Measurements from ENCODE around the gene SEC61A1.

SEC61A1 gene

DNA sequence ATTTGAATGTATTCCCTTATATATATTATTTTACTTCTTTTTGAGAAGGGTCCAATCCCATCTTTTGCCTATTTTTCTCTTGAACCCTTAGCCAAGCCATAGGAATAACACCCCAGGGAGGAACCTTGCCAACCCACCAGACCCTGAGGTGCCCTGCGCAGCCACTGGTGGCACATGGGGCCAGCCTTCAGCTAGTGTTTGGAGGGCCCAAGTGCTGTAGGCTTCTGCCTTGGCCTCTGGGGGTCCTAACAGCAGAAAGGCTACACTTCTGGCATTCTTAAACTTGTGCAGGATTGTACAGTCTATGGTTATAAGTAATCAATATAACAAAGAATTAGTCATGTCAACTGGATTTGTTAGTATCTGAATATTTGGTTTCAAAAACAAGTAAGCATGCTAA is 36.9 kb downstream of the SEC61A1 start:
- H3K27me3 ChIP-seq (ENCODE audit: insufficient read depth, low read length) = no peaks in the 10 kb centered on the region
- H3K4me3 ChIP-seq (ENCODE audit: low read length) = no peak overlapping the region
- no peaks in the 10 kb centered on the region for H3K4me1 ChIP-seq (ENCODE audit: insufficient read depth, low read length)
- no peaks in the 10 kb centered on the region for H3K9me3 ChIP-seq (ENCODE audit: low read length)
- H3K36me3 ChIP-seq (ENCODE audit: insufficient read depth, low read length) = peaks cover 45% of the 10 kb centered on the region
- H2AFZ ChIP-seq (ENCODE audit: low read depth, low read length) = no peak overlapping the region

DNA sequence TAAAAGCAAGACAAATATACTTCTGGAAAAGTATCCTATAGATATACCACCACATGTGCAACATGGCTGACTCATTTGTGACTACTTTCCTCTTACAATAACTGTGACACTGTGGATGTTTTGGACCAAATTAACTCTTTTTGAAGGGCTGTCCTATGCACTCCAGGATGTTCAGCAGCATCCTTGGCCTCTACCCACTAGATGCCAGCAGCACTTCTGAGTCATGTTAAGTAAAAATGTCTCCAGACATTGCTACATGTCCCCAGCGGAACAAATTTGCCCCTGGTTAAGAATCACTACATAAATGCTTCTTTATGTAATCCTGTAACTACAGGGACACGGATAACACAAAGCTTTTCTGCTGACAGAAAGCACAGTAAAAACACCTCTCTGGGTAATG is 39.3 kb downstream of the SEC61A1 start:
- H3K27me3 ChIP-seq (ENCODE audit: insufficient read depth, low read length) = no peaks in the 10 kb centered on the region
- H3K36me3 ChIP-seq (ENCODE audit: insufficient read depth, low read length) = peaks cover 38% of the 10 kb centered on the region
- H3K4me1 ChIP-seq (ENCODE audit: insufficient read depth, low read length) = no peaks in the 10 kb centered on the region
- H2AFZ ChIP-seq (ENCODE audit: low read depth, low read length) = no peak overlapping the region
- no peak overlapping the region for H3K4me3 ChIP-seq (ENCODE audit: low read length)
- no peaks in the 10 kb centered on the region for H3K9me3 ChIP-seq (ENCODE audit: low read length)

DNA sequence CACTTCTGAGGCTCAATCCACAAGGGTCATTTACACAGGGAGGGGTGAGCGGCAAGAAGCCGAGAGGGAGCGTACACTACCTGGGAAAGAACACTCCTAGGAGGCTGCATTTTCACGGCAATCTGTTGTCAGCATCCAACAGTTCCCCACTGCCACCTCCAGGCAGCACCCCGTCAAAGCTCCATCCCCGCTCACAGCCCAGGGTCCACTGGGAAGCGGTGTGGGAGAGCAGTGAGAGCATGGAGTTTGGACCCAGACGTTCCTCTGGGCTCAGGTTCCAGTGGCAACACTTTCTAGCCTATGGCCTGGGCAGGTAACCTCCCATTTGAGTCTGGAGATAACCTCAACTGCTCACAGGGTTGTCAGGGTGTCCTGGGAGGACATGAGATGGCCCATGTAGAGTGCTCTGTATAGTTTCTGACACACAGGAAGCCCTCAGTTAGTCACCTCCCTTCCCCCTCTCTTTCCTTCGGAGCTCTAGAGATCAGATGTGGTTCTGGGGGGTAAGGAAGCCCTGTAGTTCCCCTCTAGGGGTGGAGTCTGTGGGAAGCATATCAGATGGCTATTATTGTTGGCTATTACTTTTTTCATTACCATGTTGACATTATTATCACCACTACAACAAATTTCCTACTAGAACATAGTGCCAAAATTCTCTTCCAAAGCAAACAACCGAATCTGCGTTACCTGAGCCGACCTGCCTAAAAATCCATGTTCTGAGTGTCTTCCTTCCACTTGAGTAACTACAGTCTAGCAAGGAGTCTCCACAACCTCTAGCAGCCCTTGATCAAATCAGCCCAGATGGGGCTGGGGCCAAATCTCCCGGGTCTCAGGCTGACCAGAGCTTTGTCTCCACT is 42.3 kb downstream of the SEC61A1 start:
- Histone ChIP-seq H3K4me1 (ENCODE audit: insufficient read depth, low read length) (no peaks in the 10 kb centered on the region), H2AFZ (ENCODE audit: low read depth, low read length) (no peak overlapping the region), H3K4me3 (ENCODE audit: low read length) (no peak overlapping the region), H3K27me3 (ENCODE audit: insufficient read depth, low read length) (no peaks in the 10 kb centered on the region), H3K36me3 (ENCODE audit: insufficient read depth, low read length) (peaks cover 54% of the 10 kb centered on the region), H3K9me3 (ENCODE audit: low read length) (no peaks in the 10 kb centered on the region)

DNA sequence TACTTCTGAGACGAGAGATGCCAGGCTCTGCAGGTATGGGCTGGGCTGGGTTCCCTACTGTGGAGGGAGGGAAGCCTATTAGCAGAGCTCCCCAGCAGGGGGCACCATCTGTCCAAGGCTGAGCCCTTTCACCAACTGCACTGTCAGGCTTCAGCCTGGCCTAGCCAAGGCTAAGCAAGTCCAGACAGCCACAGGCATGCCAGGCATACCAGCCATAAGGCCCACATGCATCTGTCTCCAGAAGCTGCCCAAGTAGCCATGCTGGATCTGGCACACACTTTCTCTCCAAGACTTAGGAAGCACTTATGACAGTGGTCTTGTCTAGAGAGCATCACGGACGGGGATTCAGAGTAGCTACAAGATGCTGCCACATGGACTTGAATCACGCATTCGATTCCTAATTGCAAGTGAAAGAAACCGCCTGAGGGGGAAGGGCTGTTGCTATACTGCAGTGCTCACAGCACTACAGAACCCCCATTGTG is 43.0 kb downstream of the SEC61A1 start:
- Histone ChIP-seq H3K4me3 (ENCODE audit: low read length) (no peak overlapping the region), H2AFZ (ENCODE audit: low read depth, low read length) (no peak overlapping the region), H3K4me1 (ENCODE audit: insufficient read depth, low read length) (no peaks in the 10 kb centered on the region), H3K27me3 (ENCODE audit: insufficient read depth, low read length) (no peaks in the 10 kb centered on the region), H3K9me3 (ENCODE audit: low read length) (no peaks in the 10 kb centered on the region), H3K36me3 (ENCODE audit: insufficient read depth, low read length) (peaks cover 61% of the 10 kb centered on the region)

DNA sequence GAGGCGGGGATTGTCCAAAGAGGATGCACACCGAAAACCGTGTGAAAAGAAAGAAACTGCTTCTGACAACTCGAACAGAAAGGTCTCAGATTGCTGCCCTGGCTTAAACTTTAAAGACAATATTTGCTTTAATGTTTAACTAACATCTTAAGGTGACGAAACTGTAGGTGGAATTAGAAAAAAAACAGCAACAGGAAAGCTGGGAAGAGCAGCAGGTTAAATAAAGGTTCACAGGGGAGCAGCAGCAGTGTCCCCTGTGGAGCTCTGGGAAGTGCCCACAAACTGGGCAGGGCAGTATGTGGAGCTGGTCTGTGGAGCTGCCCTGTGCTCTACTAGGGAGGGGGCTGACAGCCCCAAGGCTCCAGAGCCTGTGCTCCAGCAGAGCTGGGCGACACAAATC is 46.0 kb downstream of the SEC61A1 start:
- no peak overlapping the region for H3K4me3 ChIP-seq (ENCODE audit: low read length)
- H3K36me3 ChIP-seq (ENCODE audit: insufficient read depth, low read length) = peaks cover 81% of the 10 kb centered on the region
- H2AFZ ChIP-seq (ENCODE audit: low read depth, low read length) = no peak overlapping the region

DNA sequence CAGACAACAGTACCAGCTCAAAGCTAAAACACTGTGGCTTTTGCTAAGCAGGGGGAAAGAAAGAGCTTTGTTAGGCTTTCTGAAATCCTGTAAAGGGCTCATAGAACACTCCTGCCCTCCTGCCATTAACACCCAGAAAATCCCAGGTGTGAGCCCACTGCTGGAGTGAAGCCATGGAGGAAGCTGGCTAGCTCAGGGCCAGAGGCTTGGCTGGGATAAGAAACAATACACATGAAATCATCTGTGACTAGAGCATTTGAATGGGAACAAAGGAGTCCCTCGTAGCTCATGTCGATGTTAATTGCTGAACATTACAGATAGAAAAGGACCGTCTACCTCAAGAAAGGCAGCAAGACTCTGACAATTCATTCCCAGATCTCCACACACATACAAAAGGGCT is 47.9 kb downstream of the SEC61A1 start:
- no peaks in the 10 kb centered on the region for H3K9me3 ChIP-seq (ENCODE audit: low read length)
- H3K36me3 ChIP-seq (ENCODE audit: insufficient read depth, low read length) = peaks cover 90% of the 10 kb centered on the region
- no peaks in the 10 kb centered on the region for H3K27me3 ChIP-seq (ENCODE audit: insufficient read depth, low read length)
- H2AFZ ChIP-seq (ENCODE audit: low read depth, low read length) = no peak overlapping the region
- H3K4me1 ChIP-seq (ENCODE audit: insufficient read depth, low read length) = no peaks in the 10 kb centered on the region
- no peak overlapping the region for H3K4me3 ChIP-seq (ENCODE audit: low read length)

More for the DNA sequence above, 46.0 kb downstream of the SEC61A1 start:
- Histone ChIP-seq H3K27me3 (ENCODE audit: insufficient read depth, low read length) (no peaks in the 10 kb centered on the region), H3K9me3 (ENCODE audit: low read length) (no peaks in the 10 kb centered on the region), H3K4me1 (ENCODE audit: insufficient read depth, low read length) (no peaks in the 10 kb centered on the region)

DNA sequence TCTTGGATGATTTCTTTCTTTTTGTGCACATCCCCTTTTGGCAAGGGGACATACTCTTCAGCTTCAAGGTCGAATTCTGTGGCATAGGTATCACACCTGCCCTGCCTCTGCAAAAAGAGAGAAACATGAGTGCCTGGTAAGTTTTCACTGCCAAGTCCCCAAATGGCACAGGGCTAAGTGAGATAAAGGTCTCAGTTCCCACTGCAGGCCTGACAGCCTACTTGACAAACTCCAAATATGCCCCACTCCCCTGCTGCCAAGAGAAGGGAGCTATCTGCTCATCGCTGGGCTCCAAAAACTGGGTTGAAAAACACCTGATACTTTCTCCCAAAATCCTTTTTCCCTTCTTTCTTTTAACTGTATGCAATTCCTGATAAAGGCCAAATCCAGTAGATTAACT is 48.4 kb downstream of the SEC61A1 start:
- Histone ChIP-seq H3K9me3 (ENCODE audit: low read length) (no peaks in the 10 kb centered on the region), H3K27me3 (ENCODE audit: insufficient read depth, low read length) (no peaks in the 10 kb centered on the region), H3K36me3 (ENCODE audit: insufficient read depth, low read length) (peaks cover 86% of the 10 kb centered on the region), H3K4me3 (ENCODE audit: low read length) (no peak overlapping the region), H2AFZ (ENCODE audit: low read depth, low read length) (no peak overlapping the region), H3K4me1 (ENCODE audit: insufficient read depth, low read length) (no peaks in the 10 kb centered on the region)

DNA sequence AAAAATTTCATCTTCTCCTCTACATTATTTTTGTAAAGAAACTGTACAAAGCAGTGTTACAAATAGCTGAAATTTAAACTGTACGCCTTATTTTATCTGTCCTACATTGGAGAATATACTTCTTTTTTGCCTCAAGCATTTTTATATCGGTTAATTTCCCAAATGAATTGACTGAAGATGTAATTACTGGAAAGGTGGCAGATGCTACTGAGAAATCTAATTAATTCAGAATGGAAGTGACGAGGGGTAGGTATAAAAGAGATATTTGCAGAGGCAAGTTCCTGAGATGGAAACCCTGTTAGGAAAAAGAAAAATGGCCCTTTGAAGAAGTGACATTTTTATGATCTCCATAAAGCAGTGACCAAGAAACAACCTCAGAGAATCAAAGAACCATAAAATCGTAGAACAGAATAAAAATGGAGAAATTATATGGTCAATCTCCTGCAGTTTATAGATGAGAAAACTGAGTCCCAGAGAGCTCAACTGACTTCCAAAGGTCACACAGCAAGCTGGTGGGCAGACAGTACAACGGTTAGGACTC is 51.0 kb downstream of the SEC61A1 start:
- Histone ChIP-seq H3K27me3 (ENCODE audit: insufficient read depth, low read length) (no peaks in the 10 kb centered on the region), H2AFZ (ENCODE audit: low read depth, low read length) (no peak overlapping the region), H3K9me3 (ENCODE audit: low read length) (no peaks in the 10 kb centered on the region), H3K4me1 (ENCODE audit: insufficient read depth, low read length) (peaks cover 6% of the 10 kb centered on the region), H3K36me3 (ENCODE audit: insufficient read depth, low read length) (peaks cover 68% of the 10 kb centered on the region), H3K4me3 (ENCODE audit: low read length) (no peak overlapping the region)

DNA sequence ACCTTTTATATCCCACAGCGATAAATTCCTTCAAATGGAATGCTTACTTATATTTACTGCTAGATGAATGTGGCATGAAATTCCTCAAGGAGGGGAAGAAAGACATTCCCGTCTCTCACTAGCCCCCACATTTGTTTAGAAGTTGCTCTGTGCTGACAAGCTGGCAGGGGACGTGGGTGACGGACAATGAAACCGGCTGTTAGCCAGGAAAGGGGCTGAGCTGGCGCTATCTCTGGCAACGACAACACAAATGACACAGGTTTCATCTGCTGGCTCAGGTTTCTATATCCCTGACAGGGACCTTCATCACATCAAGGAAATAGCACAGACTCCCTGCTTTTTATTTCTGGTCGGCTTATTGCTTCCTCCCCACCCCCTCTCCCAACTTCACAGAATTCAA is 55.6 kb downstream of the SEC61A1 start:
- H2AFZ ChIP-seq (ENCODE audit: low read depth, low read length) = no peak overlapping the region
- H3K27me3 ChIP-seq (ENCODE audit: insufficient read depth, low read length) = no peaks in the 10 kb centered on the region
- H3K36me3 ChIP-seq (ENCODE audit: insufficient read depth, low read length) = peaks cover 50% of the 10 kb centered on the region
- H3K9me3 ChIP-seq (ENCODE audit: low read length) = no peaks in the 10 kb centered on the region
- peaks cover 11% of the 10 kb centered on the region for H3K4me1 ChIP-seq (ENCODE audit: insufficient read depth, low read length)
- H3K4me3 ChIP-seq (ENCODE audit: low read length) = no peak overlapping the region

DNA sequence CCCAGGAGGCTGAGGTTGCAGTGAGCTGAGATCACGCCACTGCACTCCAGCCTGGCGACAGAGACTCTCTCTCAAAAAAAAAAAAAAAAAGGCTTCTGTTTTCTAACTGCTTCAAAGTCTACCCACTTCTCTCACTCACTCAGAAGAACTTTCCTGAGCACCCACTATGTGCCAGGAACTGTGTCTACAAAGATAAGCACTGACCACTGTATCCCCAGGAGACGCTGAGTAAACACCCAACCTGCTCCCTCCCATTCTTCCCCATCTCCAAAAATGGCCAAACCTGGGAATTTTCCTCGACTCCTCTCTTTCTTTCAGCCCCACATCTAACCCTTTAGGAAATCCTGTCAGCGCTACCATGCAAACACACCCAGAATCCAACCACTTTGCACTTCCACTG is 58.9 kb downstream of the SEC61A1 start:
- Histone ChIP-seq H3K27me3 (ENCODE audit: insufficient read depth, low read length) (no peaks in the 10 kb centered on the region), H2AFZ (ENCODE audit: low read depth, low read length) (no peak overlapping the region), H3K9me3 (ENCODE audit: low read length) (no peaks in the 10 kb centered on the region), H3K36me3 (ENCODE audit: insufficient read depth, low read length) (peaks cover 43% of the 10 kb centered on the region), H3K4me1 (ENCODE audit: insufficient read depth, low read length) (peaks cover 11% of the 10 kb centered on the region), H3K4me3 (ENCODE audit: low read length) (no peak overlapping the region)

DNA sequence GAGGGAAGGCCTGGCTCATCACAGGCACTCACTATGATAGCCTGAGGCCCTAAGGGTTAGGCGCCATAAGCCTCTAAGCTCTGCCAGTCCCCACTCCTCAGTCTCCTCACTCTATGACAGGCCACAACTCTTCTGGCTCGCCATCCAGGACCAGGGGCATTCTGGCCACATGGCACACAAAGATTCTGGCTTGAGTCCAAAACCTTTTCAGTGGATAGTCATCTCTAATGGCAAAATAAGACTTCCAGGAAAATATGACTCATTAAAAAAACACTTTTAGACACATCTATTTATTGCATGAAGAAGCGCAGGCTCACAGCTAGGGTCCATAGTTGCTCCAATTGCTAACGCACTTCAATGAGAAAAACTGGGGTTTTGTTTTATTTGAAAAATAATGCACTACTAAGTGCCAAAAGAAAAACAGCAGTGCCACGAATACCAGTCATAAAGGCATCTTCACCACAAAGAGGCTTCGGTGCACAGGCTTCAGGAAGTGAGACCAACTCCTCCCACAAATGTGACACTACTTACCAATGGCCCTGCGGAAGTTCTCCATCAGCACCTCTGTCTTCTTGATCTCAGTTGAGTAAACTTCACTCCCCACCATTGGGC is 60.2 kb downstream of the SEC61A1 start:
- Histone ChIP-seq H3K36me3 (ENCODE audit: insufficient read depth, low read length) (peaks cover 48% of the 10 kb centered on the region), H3K27me3 (ENCODE audit: insufficient read depth, low read length) (no peaks in the 10 kb centered on the region), H2AFZ (ENCODE audit: low read depth, low read length) (no peak overlapping the region), H3K4me1 (ENCODE audit: insufficient read depth, low read length) (peaks cover 11% of the 10 kb centered on the region), H3K9me3 (ENCODE audit: low read length) (no peaks in the 10 kb centered on the region), H3K4me3 (ENCODE audit: low read length) (no peak overlapping the region)

DNA sequence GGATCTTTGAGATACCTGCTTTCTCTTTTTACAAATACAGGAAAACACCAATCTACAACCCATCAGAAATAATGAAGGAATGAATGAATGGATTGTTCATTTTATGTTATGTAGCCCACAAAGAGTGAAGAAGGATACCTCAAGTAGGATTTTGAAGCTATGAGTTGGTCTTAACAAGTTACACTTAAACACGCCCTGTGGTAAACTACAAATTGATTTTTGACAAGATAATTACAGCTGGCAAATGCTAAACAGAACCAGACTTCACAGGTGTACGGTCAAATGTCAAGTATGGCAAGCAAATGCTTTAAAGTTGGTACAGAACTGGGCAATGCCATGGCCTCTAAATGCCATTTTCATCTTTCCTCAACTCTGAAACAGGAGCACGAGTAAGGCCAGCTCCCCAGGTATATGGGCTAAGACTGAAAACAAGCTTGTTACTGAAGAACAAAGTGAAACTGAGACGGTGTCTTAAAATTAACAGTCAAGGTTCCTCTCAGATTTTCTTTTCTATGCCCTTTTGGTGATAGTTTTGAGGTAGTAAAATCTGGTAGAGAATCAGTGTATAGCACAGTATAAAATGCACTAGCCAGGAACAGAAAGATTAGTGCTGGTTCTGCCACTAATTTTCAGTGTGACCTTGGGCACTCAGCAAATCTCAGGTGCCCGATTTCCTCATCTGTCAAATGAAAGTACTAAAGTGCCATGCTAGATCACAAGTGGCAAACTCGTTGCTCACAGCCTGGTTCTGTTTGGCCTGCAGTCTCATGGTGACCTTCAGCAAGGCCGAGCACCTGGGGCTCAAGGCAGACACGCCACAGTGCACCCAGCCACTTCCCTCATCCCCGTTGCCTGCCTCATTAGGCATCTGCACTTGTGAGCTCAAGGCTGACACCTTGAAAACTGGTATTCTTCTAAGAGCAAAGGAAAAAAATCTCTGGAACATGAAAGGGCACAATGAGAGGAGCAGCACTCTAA is 61.9 kb downstream of the SEC61A1 start:
- Histone ChIP-seq H3K36me3 (ENCODE audit: insufficient read depth, low read length) (peaks cover 50% of the 10 kb centered on the region), H3K9me3 (ENCODE audit: low read length) (no peaks in the 10 kb centered on the region), H3K4me1 (ENCODE audit: insufficient read depth, low read length) (no peaks in the 10 kb centered on the region), H2AFZ (ENCODE audit: low read depth, low read length) (no peak overlapping the region), H3K27me3 (ENCODE audit: insufficient read depth, low read length) (no peaks in the 10 kb centered on the region), H3K4me3 (ENCODE audit: low read length) (no peak overlapping the region)
